Mammary epithelial cell (primary cell): ENCODE results near the gene CNTRL.

ENCODE experiments used
- CTCF ChIP-seq, 2 donors: IDR thresholded peaks in 1 of 2; conservative IDR thresholded peaks in 1 of 2; 2 replicates each; pipeline ENCODE4 v1.5.1; 2011 to 2012; ENCODE audit warnings: inconsistent platforms in 2 of 2, low read length in 2 of 2, mild to moderate bottlenecking in 2 of 2, control low read depth in 1 of 2, low read depth in 1 of 2; ENCODE audit not compliant: insufficient read depth in 1 of 2; ENCODE audit errors: extremely low read depth in 1 of 2
- EZH2 ChIP-seq: IDR thresholded peaks from 2 replicates; pipeline ENCODE4 v1.6.1; 2012; ENCODE audit warnings: low read length, inconsistent platforms, borderline replicate concordance

- TF ChIP-seq CTCF (conservative IDR thresholded peaks at IDR 0.05 in 1 of 2, IDR thresholded peaks at IDR 0.05 in 1 of 2; ENCODE audit: extremely low read depth in 1 of 2, insufficient read depth in 1 of 2, low read depth in 1 of 2, low read length in 2 of 2) (peak; percentile 26 to 68), EZH2 (no peak)
Measured at GRCh38 chr9:121201738-121202533, 127.2 kb downstream of the CNTRL start, which contains the start of gene RAB14.
